ENCODE data around the gene KRTAP12-2.
"Not testable (repeated sequence)": the region's sequence is repeated elsewhere in the genome, so short reads cannot be mapped to it uniquely, and the experiment has no call there.

KRTAP12-2 gene

GRCh38 chr21:44636209-44637017, 30.3 kb downstream of the KRTAP12-2 start:
- peaks cover 27% of the 10 kb centered on the region for H3K9me3 Mint-ChIP-seq
- H3K27me3 Mint-ChIP-seq, result peaks cover 69% of the 10 kb centered on the region
- ATAC-seq, result no peak

GRCh38 chr21:44632067-44632466, 34.7 kb downstream of the KRTAP12-2 start:
- Mint-ChIP-seq H3K4me3 (no peak overlapping the region), H3K9me3 (peaks cover 33% of the 10 kb centered on the region), H3K4me1 (peaks cover 11% of the 10 kb centered on the region), H3K27ac (no peak overlapping the region), H3K27me3 (peaks cover 36% of the 10 kb centered on the region), H3K36me3 (peaks cover 12% of the 10 kb centered on the region)
- no peak for ATAC-seq

More at GRCh38 chr21:44636209-44637017, 30.3 kb downstream of the KRTAP12-2 start:
- H3K27ac Mint-ChIP-seq, result no peak overlapping the region
- H3K36me3 Mint-ChIP-seq, result peaks cover 2% of the 10 kb centered on the region
- no peak overlapping the region for H3K4me3 Mint-ChIP-seq
- H3K4me1 Mint-ChIP-seq, result no peaks in the 10 kb centered on the region

GRCh38 chr21:44630440-44630839, 36.3 kb downstream of the KRTAP12-2 start:
- peaks cover 12% of the 10 kb centered on the region for H3K36me3 Mint-ChIP-seq
- H3K9me3 Mint-ChIP-seq, result peaks cover 33% of the 10 kb centered on the region
- no peak overlapping the region for H3K27ac Mint-ChIP-seq
- H3K27me3 Mint-ChIP-seq, result peaks cover 33% of the 10 kb centered on the region
- H3K4me3 Mint-ChIP-seq, result no peak overlapping the region
- peaks cover 11% of the 10 kb centered on the region for H3K4me1 Mint-ChIP-seq
- ATAC-seq, result no peak

GRCh38 chr21:44628707-44629391, 37.9 kb downstream of the KRTAP12-2 start:
- H3K4me3 Mint-ChIP-seq, result no peak overlapping the region
- H3K27me3 Mint-ChIP-seq, result peaks cover 34% of the 10 kb centered on the region
- H3K36me3 Mint-ChIP-seq, result peaks cover 21% of the 10 kb centered on the region
- no peak for ATAC-seq
- no peak overlapping the region for H3K27ac Mint-ChIP-seq
- H3K9me3 Mint-ChIP-seq, result peaks cover 41% of the 10 kb centered on the region
- H3K4me1 Mint-ChIP-seq, result peaks cover 11% of the 10 kb centered on the region

- Mint-ChIP-seq H3K27me3 (peaks cover 36% of the 10 kb centered on the region), H3K36me3 (peaks cover 29% of the 10 kb centered on the region), H3K9me3 (peaks cover 41% of the 10 kb centered on the region), H3K4me1 (peaks cover 11% of the 10 kb centered on the region)
- not testable (repeated sequence) for ATAC-seq, H3K27ac Mint-ChIP-seq, H3K4me3 Mint-ChIP-seq
These were observed 38.9 kb downstream of the KRTAP12-2 start for GRCh38 chr21:44627831-44628233.

- Mint-ChIP-seq H3K9me3 (peaks cover 41% of the 10 kb centered on the region), H3K36me3 (peaks cover 29% of the 10 kb centered on the region), H3K27me3 (peaks cover 36% of the 10 kb centered on the region), H3K4me1 (peaks cover 11% of the 10 kb centered on the region)
- not testable (repeated sequence) for ATAC-seq, H3K4me3 Mint-ChIP-seq, H3K27ac Mint-ChIP-seq
These were observed 39.4 kb downstream of the KRTAP12-2 start for GRCh38 chr21:44627181-44627822.

GRCh38 chr21:44626673-44627143, 40.0 kb downstream of the KRTAP12-2 start, which contains the start of gene KRTAP10-9:
Gene KRTAP10-9, plus strand, starts transcription at chr21:44627093. Its CDS starts 79 bp downstream, at chr21:44627172.
- peaks cover 36% of the 10 kb centered on the region for H3K27me3 Mint-ChIP-seq
- no peak within 1 kb of the TSS for H3K4me3 Mint-ChIP-seq
- H3K36me3 Mint-ChIP-seq, result peaks cover 29% of the 10 kb centered on the region
- peaks cover 40% of the 10 kb centered on the region for H3K9me3 Mint-ChIP-seq
- no peak within 1 kb of the TSS for H3K27ac Mint-ChIP-seq
- peaks cover 11% of the 10 kb centered on the region for H3K4me1 Mint-ChIP-seq
- no peak for ATAC-seq

- Mint-ChIP-seq H3K36me3 (peaks cover 25% of the 10 kb centered on the region), H3K27ac (no peak overlapping the region), H3K27me3 (peaks cover 36% of the 10 kb centered on the region), H3K9me3 (peaks cover 36% of the 10 kb centered on the region), H3K4me3 (no peak overlapping the region), H3K4me1 (peaks cover 11% of the 10 kb centered on the region)
- ATAC-seq, result no peak
These were observed 40.5 kb downstream of the KRTAP12-2 start for GRCh38 chr21:44626262-44626661.

- ATAC-seq, result no peak
- H3K27ac Mint-ChIP-seq, result no peak overlapping the region
- H3K4me3 Mint-ChIP-seq, result no peak overlapping the region
- peaks cover 36% of the 10 kb centered on the region for H3K27me3 Mint-ChIP-seq
- peaks cover 33% of the 10 kb centered on the region for H3K9me3 Mint-ChIP-seq
- H3K4me1 Mint-ChIP-seq, result peaks cover 11% of the 10 kb centered on the region
- peaks cover 22% of the 10 kb centered on the region for H3K36me3 Mint-ChIP-seq
These were observed 41.0 kb downstream of the KRTAP12-2 start for GRCh38 chr21:44625756-44626155.

- Mint-ChIP-seq H3K4me3 (no peak overlapping the region), H3K27me3 (peaks cover 36% of the 10 kb centered on the region), H3K9me3 (peaks cover 37% of the 10 kb centered on the region), H3K27ac (no peak overlapping the region), H3K36me3 (peaks cover 39% of the 10 kb centered on the region), H3K4me1 (peaks cover 9% of the 10 kb centered on the region)
- no peak for ATAC-seq
These were observed 43.2 kb downstream of the KRTAP12-2 start for GRCh38 chr21:44623575-44623974.

GRCh38 chr21:44619886-44620285, 46.8 kb downstream of the KRTAP12-2 start:
- H3K27me3 Mint-ChIP-seq, result peaks cover 26% of the 10 kb centered on the region
- no peak overlapping the region for H3K4me3 Mint-ChIP-seq
- H3K9me3 Mint-ChIP-seq, result peaks cover 39% of the 10 kb centered on the region
- peaks cover 14% of the 10 kb centered on the region for H3K4me1 Mint-ChIP-seq
- H3K36me3 Mint-ChIP-seq, result peaks cover 39% of the 10 kb centered on the region
- ATAC-seq, result no peak
- H3K27ac Mint-ChIP-seq, result no peak overlapping the region

- Mint-ChIP-seq H3K27me3 (peaks cover 29% of the 10 kb centered on the region), H3K27ac (peak overlapping the region; percentile 69), H3K4me3 (no peak overlapping the region), H3K9me3 (peaks cover 31% of the 10 kb centered on the region), H3K4me1 (peaks cover 14% of the 10 kb centered on the region), H3K36me3 (peaks cover 30% of the 10 kb centered on the region)
- ATAC-seq, result no peak
These were observed 47.8 kb downstream of the KRTAP12-2 start for GRCh38 chr21:44618909-44619308.

GRCh38 chr21:44618504-44618903, 48.2 kb downstream of the KRTAP12-2 start:
- peak overlapping the region; percentile 69 for H3K27ac Mint-ChIP-seq
- H3K36me3 Mint-ChIP-seq, result peaks cover 26% of the 10 kb centered on the region
- no peak for ATAC-seq
- peaks cover 27% of the 10 kb centered on the region for H3K9me3 Mint-ChIP-seq
- peaks cover 28% of the 10 kb centered on the region for H3K27me3 Mint-ChIP-seq
- H3K4me1 Mint-ChIP-seq, result peaks cover 14% of the 10 kb centered on the region
- H3K4me3 Mint-ChIP-seq, result no peak overlapping the region

GRCh38 chr21:44617071-44617501, 49.6 kb downstream of the KRTAP12-2 start:
- H3K27ac Mint-ChIP-seq, result no peak overlapping the region

GRCh38 chr21:44616591-44616926, 50.2 kb downstream of the KRTAP12-2 start:
- peaks cover 14% of the 10 kb centered on the region for H3K4me1 Mint-ChIP-seq
- H3K27me3 Mint-ChIP-seq, result peaks cover 41% of the 10 kb centered on the region
- no peak overlapping the region for H3K4me3 Mint-ChIP-seq
- no peak overlapping the region for H3K27ac Mint-ChIP-seq
- H3K9me3 Mint-ChIP-seq, result peaks cover 29% of the 10 kb centered on the region
- peaks cover 35% of the 10 kb centered on the region for H3K36me3 Mint-ChIP-seq
- no peak for ATAC-seq

More at GRCh38 chr21:44617071-44617501, 49.6 kb downstream of the KRTAP12-2 start:
- peaks cover 14% of the 10 kb centered on the region for H3K4me1 Mint-ChIP-seq
- H3K4me3 Mint-ChIP-seq, result no peak overlapping the region
- peaks cover 34% of the 10 kb centered on the region for H3K36me3 Mint-ChIP-seq
- peaks cover 26% of the 10 kb centered on the region for H3K9me3 Mint-ChIP-seq
- peaks cover 41% of the 10 kb centered on the region for H3K27me3 Mint-ChIP-seq
- ATAC-seq, result no peak
